ENCODE measurements around the gene FLNB.

Gene FLNB

GRCh38 chr3:58008141-58009025 lies at the start of gene FLNB:
Gene FLNB (plus strand): TSS chr3:58008422. CDS start chr3:58008565, 143 bp downstream.
- peak; percentile 54 for DNase-seq (ENCODE audit: low read depth)

GRCh38 chr3:57958642-57959422 lies 49.4 kb upstream of the FLNB start:
- peak; percentile 84 for DNase-seq (ENCODE audit: low read depth)

- DNase-seq (ENCODE audit: low read depth) = no peak
These were observed 48.6 kb upstream of the FLNB start for GRCh38 chr3:57959423-57960173.

- DNase-seq (ENCODE audit: low read depth) = no peak
These were observed 48.1 kb upstream of the FLNB start for GRCh38 chr3:57960174-57960505.

GRCh38 chr3:57961177-57961827 lies 46.9 kb upstream of the FLNB start:
- no peak for DNase-seq (ENCODE audit: low read depth)

- no peak for DNase-seq (ENCODE audit: low read depth)
These were observed 46.3 kb upstream of the FLNB start for GRCh38 chr3:57961828-57962447.

- no peak for DNase-seq (ENCODE audit: low read depth)
These were observed 45.8 kb upstream of the FLNB start for GRCh38 chr3:57962448-57962834.

- DNase-seq (ENCODE audit: low read depth) = no peak
These were observed 44.3 kb upstream of the FLNB start for GRCh38 chr3:57963811-57964346.

GRCh38 chr3:57966829-57967228 lies 41.4 kb upstream of the FLNB start:
- DNase-seq (ENCODE audit: low read depth) = no peak

GRCh38 chr3:57967590-57967989 lies 40.6 kb upstream of the FLNB start:
- DNase-seq (ENCODE audit: low read depth) = no peak

- DNase-seq (ENCODE audit: low read depth) = no peak
These were observed 39.7 kb upstream of the FLNB start for GRCh38 chr3:57968501-57968900.

- DNase-seq (ENCODE audit: low read depth) = no peak
These were observed 36.2 kb upstream of the FLNB start for GRCh38 chr3:57971975-57972374.

- no peak for DNase-seq (ENCODE audit: low read depth)
These were observed 35.6 kb upstream of the FLNB start for GRCh38 chr3:57972531-57973111.

- no peak for DNase-seq (ENCODE audit: low read depth)
These were observed 34.3 kb upstream of the FLNB start for GRCh38 chr3:57973715-57974477.

- peak; percentile 58 for DNase-seq (ENCODE audit: low read depth)
These were observed 33.3 kb upstream of the FLNB start for GRCh38 chr3:57974796-57975388.

- no peak for DNase-seq (ENCODE audit: low read depth)
These were observed 30.4 kb upstream of the FLNB start for GRCh38 chr3:57977818-57978235.

- no peak for DNase-seq (ENCODE audit: low read depth)
These were observed 29.9 kb upstream of the FLNB start for GRCh38 chr3:57978316-57978715.

GRCh38 chr3:57980416-57980815 lies 27.8 kb upstream of the FLNB start:
- DNase-seq (ENCODE audit: low read depth) = no peak

- DNase-seq (ENCODE audit: low read depth) = no peak
These were observed 26.6 kb upstream of the FLNB start for GRCh38 chr3:57981483-57982087.

Data from CMK (cell line).